GM13976 (cell line): ENCODE data around the gene SLC31A1.

Experiments
- DNase-seq: peaks from one replicate; pipeline ENCODE4 v3.0.0; 2012; ENCODE audit warnings: low spot score
- CTCF ChIP-seq: IDR thresholded peaks from 2 replicates; pipeline ENCODE4 v1.5.1; 2012; ENCODE audit warnings: borderline replicate concordance, mild to moderate bottlenecking; ENCODE audit not compliant: insufficient read depth; ENCODE audit errors: extremely low read depth, missing control alignments, control extremely low read depth
- in situ Hi-C: fragments of 300-500 bp; cut with MboI; formaldehyde crosslinking; loops from one replicate; pipeline ENCODE4 v1.12.0; 2022; ENCODE audit warnings: low sequenced_read_pairs, mixed read lengths, inconsistent platforms; ENCODE audit not compliant: unreplicated experiment

Gene SLC31A1

GRCh38 chr9:113192455-113192854 lies 28.9 kb upstream of the SLC31A1 start:
- DNase-seq, result no peak
- in situ Hi-C loops, result no loop called here
- no peak for TF ChIP-seq CTCF

- in situ Hi-C loops, result no loop called here
- TF ChIP-seq CTCF, result no peak
- no peak for DNase-seq
Observed at GRCh38 chr9:113199683-113200329, 21.5 kb upstream of the SLC31A1 start.

GRCh38 chr9:113205432-113205831 lies 15.9 kb upstream of the SLC31A1 start:
- TF ChIP-seq CTCF, result no peak
- no peak for DNase-seq
- in situ Hi-C loops, result no loop called here

- no peak for DNase-seq
- in situ Hi-C loops, result no loop called here
- TF ChIP-seq CTCF, result no peak
Observed at GRCh38 chr9:113205861-113206260, 15.5 kb upstream of the SLC31A1 start.

- TF ChIP-seq CTCF, result no peak
- in situ Hi-C loops, result no loop called here
- no peak for DNase-seq
Observed at GRCh38 chr9:113210815-113211214, 10.5 kb upstream of the SLC31A1 start.

GRCh38 chr9:113215132-113215531 lies 6.2 kb upstream of the SLC31A1 start:
- TF ChIP-seq CTCF, result no peak
- in situ Hi-C loops, result no loop called here
- DNase-seq, result no peak
